ENCODE results near the gene JMJD4. TPM values are rescaled to one million over a fixed set of nuclear protein-coding genes. Genes with fewer than 3 reads are reported as not detected.

JMJD4 gene
- total RNA-seq, 1 donor from 2014 or later, result 20.7 TPM

DNA sequence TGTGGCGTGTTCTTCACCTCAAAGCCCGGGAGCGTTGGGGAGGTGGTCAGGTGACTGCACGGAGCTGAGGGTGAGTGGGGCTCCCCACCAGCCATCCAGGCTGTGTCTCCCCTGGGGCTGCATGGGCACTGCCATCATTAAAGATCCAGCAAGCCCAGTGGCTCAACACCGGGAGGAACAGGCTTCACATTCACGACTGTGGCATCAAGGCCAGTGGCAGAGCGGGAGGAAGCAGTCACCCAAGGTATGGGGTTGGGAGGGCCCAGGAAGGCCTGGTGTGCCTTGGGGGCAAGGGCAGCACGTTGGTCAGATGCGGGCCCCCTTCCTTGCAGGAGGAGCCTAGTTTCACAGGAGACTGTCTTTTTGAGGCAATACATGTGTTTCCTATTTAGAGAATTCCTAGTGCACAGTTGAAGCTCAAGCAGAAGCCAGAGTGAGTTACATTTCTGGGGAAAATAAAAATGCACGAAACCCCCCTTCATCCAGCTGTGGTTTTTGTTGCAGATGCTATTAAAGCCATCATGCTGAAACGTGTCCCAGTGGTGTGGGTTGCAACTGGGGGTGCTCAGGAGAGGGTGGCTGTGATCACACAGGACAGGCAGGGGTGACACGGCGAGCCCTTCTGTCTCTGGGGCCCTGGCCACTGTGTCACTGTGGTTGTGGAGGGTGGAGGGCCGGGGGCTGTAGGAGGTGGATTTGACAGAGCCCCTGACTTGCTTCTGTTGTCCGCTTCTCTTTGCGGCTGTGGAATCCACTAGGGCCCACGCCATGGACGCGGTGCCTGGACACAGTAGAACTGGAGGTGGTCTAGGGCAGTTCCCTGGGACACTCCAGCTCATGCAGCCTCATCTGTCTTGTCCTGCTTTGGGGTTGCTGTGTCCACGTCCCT lies 34.2 kb upstream of the JMJD4 start:
- no peak for DNase-seq (ENCODE audit: extremely low read depth, low read depth, low spot score)

DNA sequence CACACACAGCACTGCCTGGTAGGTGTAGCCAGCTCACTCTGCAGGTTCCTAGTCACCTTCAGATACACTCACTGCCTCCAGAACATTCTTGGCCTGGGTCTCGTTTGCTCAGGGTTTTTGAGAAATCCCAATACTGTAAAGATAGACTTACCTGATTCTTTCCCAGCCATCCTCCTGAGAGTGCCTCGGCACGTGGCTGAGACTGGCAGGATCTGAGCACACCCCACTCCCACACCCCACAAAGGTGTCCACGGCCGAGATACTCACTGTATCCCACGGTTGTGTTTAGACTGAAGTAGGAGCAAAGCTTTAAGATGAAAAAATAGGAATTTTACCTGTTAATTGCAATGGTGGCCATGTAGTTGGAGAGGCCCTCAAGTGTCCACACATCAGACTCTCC lies 33.5 kb upstream of the JMJD4 start:
- no peak for DNase-seq (ENCODE audit: extremely low read depth, low read depth, low spot score)

DNA sequence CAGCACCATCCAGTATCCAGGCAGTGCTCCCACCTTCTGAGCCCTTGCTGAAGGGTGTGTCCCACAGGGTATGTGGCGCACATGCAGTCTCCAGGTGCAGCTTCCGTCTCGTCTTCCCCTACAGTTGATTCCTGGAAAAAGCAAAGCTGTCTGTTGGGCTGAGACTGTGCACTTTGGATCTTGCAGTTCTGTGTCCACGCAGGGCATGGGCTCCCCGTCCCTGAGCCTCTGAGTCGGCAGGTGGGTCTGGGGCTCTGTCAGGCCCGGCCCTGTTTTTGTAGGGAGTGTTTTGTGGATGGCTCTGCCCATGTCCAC lies 33.0 kb upstream of the JMJD4 start:
- DNase-seq (ENCODE audit: extremely low read depth, low read depth, low spot score), result no peak

DNA sequence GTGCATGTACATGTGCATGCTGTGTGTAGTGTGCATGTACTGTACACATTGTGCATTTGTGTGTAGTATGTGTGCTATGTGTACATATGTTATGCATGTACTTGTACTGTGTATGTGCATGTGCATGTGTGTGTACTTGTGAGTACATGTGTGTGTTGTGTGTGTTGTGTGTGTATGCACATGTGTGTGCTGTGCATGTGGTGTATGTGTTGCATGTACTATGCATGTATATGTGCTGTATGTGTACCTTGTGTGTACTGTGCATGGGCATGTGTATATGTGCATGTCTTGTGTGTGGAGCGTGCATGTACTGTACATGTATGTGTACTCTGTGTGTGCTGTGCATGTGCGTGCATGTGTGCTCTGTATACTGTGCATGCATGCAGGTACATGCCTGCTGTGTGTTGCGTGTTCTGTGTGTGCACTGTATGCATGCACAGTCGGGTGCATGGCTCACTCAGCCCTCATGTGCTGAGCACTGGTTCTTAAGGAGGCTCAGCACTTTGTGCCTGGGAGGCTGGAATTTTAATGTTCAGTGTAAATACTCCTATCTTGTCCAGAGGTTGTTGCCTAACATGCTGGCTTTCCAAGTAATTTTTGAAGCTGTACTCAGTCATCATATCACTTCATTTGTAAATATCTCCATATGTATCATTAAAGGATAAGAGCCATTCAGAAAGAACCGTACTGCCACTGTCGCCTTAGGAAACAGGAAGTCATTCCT lies 32.5 kb upstream of the JMJD4 start:
- no peak for DNase-seq (ENCODE audit: extremely low read depth, low read depth, low spot score)

DNA sequence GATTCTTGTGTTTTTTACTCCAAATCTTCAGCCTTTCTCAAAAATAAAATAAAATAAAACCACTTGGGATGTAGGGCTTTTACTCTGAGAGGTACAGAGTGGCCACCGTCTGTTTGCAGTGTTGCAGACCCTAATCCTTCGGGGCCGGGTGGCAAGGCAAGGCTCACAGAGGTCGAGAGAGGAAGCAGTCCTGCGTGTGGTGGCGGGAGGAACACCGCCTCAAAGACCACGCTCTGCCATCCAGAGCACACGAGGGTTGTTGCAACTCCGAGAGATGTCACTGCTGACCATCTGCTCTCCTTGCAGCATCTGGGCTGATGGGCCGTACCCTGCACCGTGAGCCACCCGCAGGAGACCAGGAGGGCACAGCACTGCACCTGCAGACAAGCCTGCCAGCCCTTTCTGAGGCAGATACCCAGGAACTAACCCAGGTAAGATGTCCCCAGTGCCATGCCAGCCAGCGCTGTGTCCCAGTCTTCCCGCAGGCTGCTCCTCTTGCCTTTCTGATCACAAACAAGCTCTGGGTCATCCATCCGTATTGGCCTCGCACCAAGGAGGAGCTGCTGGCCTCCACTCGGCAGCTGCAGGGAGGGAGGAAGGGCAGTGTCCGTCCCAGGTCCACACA lies 31.7 kb upstream of the JMJD4 start:
- DNase-seq (ENCODE audit: extremely low read depth, low read depth, low spot score), result no peak

DNA sequence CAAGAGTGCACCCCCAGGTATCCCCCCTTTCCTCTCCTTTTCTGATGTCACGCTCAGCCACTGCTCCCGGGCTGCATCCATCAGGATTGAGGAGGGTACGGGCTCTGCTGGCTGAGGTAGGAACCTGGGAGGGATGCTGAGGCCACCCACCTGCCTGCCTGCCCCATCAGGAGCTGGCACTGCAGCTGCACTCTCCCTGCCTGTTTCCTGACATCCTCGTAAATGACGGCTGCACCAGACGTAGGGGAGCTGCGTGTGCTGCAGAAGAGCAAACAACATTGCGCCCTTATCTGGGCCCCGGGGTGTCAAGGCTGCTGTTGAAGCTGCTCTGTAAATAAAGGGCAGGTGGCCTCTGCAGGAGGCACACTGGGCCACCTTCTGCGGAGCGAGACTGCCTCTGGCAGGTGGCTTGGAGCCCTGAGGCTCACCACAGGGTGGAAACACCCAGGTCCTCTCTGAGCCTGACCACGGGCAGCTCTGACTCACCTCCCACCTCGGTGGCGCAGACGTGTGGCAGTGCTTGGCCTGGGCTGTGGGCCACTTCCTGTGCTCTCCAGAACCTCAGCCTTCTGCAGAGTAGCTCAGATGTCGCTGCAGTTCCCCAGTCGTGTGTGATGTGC lies 31.0 kb upstream of the JMJD4 start:
- DNase-seq (ENCODE audit: extremely low read depth, low read depth, low spot score), result no peak

DNA sequence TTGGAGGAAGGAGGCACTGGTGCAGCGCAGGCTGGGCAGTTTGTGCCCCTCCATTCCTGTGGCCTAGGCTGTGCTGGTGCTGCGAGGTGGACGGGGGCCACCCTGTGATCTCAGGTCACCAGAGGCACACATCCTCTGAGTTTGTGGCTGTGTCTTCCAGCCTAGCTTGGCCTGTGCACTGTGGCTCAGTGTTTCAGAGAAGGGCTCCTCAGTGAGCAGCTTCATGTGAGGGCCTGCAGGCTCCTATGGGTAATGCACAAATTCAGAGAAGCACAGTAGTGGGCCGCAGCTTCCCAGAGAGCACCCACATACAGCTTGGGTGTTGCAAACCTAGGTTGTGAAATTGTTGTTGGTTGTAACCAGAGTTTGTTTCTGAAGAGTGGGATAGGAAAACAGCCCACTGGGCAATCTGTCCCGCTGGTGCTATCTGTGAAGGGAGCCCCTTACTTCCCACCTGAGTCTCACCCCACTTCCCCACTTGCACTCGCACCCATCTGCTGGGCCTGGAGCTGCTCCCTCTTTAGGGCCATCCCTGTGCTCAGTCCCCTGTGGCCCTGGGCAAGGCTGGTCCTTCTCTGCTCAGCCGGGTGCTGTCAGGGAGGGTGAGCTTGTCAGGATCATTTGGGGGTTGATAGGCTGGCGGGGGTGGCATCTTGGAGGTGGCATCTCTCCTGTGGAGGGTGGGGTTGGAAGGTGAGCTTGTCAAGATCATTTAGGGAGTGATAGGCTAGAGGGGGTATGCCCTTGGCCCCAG lies 30.3 kb upstream of the JMJD4 start:
- no peak for DNase-seq (ENCODE audit: extremely low read depth, low read depth, low spot score)

DNA sequence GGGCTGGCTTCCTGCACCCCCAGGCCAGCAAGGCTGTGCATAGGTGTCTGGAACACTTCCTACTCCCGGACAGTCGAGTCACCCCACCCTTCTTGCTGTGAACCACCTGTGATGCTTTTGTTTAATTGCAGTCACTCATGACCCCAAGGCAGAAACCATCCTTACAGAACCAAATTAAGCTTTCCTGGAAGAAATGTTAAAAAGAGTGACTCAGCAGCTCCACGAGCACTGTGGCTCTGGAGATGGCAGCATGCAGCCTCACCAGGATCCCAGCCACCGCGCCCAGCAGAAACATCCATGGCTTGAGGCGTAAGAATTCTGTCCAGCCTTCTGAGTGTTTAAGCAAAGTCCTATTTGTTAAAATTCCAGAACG lies 28.9 kb upstream of the JMJD4 start:
- DNase-seq (ENCODE audit: extremely low read depth, low read depth, low spot score), result no peak

DNA sequence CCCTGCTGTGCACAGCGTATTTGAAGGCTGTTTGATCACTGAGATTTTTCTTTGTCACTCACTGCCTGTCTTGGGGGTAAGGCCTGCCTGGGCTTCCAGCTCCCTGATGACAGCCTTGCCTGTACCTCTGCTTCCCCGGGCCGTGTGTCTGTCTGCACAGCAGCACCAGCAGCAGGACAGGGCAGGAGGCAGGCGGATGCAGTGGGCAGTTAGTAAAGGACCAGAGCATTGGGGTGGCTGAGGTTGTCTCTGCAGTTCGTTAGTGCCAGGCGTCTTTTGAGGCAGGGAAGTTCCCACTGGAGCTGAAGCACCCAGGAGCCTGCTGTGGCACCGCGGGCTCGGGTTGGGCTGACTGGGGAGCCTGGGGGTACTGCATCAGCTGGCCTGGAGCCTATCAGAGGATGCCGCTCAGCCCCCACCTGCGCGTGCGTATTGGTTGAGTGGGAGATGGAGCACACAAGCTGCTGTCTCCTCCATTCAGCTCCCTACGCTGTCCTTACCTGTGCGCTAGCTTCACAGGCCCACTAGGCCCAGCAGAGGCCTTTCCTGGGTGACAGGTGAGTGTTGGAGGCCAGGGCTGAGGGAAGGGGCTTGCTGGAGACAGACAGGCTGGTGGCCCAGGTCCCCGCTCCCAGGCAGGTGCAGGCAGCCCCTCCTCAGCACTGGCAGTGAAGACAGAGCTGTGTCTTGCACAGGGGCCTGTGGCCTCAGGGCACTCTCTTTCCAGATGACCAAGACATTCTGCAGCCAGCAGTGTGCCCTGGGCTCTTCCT lies 28.3 kb upstream of the JMJD4 start:
- DNase-seq (ENCODE audit: extremely low read depth, low read depth, low spot score), result no peak

DNA sequence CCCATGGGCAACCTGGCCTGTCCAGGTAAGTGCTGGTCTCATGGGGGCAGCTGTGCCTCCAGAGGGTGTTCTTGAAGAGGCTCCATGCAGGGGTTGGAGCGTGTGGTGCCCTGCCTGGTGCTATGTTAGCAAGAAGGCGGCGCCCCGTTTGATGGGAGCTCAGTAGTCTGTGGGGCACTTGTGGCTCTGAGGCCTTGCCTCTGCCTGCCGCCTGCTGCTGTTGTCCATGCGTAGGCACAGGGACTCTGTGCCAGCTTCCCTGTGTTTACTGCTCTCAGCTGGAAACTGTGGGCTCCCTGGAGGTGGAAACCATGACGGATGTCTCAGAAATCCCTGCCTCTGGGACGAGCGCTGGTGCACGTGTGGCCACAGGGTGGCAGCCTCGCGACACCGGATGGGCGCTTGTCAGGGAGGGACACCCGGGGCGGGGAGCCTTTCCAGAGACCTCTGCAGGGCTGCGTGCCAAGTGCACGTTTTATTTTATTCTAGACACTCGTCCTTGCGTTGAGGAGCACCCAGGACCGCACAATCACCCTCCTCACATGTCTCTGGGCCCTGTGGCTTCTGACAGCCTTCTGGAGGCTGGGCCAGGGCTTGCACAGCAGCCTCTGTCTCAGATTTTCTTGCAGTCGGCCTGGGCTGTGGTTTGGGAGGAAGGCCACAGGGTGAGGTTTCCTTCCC lies 27.3 kb upstream of the JMJD4 start:
- DNase-seq (ENCODE audit: extremely low read depth, low read depth, low spot score), result peak; percentile 10

DNA sequence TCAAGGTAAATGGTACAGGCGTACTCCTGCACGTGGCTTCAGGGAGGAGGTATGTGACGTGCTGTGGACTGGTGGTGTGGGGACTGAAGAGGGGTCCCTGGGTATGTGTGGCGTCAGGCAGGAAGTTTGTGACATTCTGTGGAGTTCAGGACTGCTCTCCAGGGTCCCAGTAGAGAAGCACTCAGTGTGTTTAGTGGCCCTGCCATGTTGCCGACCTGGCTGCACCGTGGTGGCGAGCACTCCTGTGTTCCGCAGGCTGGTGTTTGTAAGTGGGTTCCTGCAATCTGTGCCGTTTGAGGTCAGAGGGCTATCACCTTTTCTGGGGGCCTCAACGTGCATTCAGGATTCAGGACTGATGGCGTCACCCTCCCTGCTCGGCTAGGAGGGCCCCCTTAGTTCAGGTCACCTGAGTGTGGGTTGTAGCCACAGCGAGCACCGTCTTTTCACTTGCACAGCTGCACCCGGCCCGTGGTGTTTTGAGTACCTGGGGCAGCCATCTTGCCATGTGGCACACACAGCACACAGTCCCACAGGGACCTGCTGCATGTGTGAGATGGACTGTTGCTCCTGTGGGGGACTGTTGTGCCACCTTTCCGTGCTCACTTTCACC lies 26.6 kb upstream of the JMJD4 start:
- no peak for DNase-seq (ENCODE audit: extremely low read depth, low read depth, low spot score)

DNA sequence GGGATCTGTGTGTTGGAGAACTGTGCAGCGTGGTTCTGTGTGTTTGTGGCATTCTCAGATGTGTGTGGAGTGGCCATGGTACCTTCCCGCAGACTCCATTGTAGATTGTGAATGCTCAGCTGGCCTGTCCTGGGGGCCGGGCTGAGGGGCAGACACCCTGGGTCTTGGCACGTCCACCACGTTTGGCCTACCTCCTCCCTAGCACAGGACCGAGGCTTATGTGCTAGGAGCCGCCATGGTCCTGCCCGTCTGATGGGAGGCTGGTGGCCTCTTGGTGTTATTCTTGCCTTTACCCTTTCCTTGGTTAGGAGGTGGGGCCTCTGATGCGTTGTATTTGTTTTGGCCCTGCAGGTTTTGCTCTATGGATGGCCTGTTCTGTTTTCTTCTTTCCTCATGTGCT lies 25.3 kb upstream of the JMJD4 start:
- DNase-seq (ENCODE audit: extremely low read depth, low read depth, low spot score), result no peak

DNA sequence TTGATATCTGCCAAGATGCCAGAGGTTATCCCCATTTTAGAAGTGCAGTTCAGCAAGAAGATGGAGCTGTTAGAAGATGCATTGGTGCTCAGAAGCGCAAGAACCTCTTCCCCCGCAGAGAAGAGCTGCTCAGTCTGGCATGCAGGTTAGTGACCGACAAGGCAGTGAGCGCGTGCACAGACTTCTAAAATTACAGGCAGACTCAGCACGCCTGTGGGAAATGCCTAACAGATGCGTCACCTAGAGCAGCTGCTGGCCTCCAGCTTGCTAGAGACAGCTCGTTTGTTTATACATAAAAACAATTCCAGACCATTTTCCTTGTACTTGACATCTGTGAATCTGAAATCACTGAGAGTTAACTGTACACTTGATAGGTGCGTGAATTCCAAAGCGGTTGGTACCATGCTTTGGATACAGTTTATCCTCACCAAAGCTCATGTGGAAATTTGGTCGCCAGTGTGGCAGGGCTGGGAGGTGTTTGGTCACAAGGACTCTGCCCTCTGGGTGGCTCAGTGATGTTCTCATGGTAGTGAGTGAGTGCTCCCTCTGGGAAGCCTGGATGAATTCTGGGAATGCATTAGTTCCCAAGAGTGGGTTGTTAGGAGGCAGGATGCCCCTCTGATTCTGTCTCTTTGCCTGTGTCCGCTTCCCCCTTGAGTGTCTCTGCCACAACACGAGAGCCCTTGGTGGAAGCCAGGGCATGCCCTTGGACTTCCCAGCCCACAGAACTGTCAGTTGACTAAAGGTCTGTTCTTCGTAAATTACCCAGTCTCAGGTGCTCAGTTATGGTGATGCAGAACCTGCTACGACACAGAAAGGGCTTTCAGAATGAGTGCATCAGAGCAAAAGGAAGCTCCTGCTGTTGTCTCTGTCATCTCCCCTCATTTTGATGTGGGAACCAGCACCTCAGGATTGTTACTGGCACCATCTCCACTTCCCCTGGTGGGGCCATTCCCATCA lies 24.5 kb upstream of the JMJD4 start:
- peak; percentile 25 for DNase-seq (ENCODE audit: extremely low read depth, low read depth, low spot score)

DNA sequence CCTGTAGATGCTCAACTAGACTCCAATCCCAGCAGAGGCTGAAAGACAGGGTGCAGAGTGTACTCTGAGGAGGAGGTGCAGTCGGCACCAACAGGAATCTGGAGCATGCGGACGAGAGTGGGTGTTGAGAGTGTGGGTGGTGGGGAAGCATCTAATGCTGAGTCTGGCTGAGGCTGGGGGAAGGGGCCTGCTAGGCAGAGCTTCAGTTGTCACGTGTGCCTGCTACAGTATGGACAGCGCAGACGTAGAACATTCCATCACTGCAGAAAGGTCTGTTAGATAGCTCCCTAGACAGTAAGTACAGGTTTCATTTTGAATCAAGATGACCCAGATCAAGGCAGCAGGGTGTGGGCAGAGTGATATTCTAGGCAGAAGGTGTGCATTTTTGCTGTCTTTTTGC lies 23.3 kb upstream of the JMJD4 start:
- no peak for DNase-seq (ENCODE audit: extremely low read depth, low read depth, low spot score)

DNA sequence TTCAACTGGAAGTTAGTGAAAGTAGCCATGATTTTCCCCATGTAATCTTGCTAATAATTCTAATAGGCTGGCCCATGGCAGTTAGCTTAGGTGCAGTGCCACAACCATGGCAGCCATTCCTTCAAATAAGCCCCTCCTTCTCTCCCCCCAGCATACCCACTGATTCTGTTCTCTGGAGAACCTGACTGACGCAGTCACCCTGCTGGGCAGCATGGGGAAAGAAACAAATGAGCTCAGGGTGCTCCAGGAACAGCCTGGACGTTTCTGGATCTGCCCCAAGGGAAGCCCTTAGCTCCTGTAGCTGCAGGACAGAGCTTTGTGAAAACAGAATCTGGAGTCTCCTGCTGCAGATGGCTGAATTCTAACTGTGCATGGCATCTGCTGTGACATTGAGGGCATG lies 22.7 kb upstream of the JMJD4 start:
- DNase-seq (ENCODE audit: extremely low read depth, low read depth, low spot score), result no peak

DNA sequence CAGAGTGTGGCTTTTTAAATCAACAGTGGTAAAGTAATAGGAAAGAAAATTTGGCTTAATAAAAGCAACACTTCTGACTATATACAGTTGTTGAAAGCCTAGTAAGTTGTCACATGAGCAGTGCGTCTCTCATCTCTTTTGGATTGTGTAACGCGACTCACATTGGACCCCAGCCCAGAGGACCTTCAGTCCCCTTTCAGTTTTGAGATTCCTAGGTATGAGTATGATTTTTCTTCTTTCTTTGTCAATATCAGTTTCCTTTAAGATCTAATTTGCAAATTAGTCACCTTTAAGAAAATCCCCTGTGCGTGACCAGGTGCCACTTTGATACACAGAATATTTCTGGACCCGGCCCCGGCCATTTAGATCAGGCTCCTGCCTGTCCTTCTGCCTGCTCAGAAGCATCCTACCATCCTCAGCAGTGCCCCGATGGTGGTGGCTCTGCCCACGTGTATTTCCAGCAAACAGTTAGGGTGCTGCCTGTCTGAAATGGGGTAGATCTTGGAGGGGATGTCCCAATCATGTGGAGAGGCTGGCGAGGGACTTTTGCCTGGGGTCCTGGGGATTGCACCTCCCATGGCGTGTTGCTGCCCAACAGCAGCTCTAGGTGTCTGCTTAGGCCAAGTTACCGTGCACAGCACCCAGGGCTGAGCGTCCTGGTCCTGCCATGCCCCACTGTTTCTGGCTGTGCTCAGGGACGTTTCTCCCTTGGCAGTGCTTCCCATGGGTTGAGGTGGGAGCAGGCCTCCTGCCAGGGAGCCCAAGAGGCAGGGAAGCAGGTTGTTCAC lies 21.3 kb upstream of the JMJD4 start:
- no peak for DNase-seq (ENCODE audit: extremely low read depth, low read depth, low spot score)

DNA sequence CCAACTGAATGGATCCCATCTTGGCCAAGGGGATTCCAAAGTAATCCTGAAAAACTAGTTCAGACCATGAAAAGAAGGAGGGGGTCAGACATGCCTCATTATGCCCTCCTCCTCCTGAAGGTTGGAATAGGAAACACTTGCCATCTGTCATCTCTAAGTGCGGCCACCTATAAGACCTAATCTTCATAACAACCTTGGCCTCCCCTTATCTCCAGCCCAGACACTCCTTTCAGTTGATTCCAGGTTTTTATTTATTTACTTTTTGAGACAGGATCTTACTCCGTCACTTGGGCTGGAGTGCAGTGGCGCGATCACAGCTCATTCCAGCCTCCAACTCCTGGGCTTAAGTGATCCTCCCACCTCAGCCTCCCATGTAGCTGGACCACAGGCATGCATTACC lies 19.9 kb upstream of the JMJD4 start:
- no peak for DNase-seq (ENCODE audit: extremely low read depth, low read depth, low spot score)

Measured in glomerular endothelial cell (primary cell).